Measurements from ENCODE around the gene SPEF1. TPM values are rescaled to one million over a fixed set of nuclear protein-coding genes. Genes with fewer than 3 reads are reported as not detected.
A peak's percentile ranks its signal among the peaks of the same experiment; 100 is the strongest.

SPEF1 gene
- total and polyA plus RNA-seq, 2 of the 13 experiments (the other 11 are each of a cell fraction or from before 2014, with no cell fraction given) = 0.11 to 0.27 TPM

DNA sequence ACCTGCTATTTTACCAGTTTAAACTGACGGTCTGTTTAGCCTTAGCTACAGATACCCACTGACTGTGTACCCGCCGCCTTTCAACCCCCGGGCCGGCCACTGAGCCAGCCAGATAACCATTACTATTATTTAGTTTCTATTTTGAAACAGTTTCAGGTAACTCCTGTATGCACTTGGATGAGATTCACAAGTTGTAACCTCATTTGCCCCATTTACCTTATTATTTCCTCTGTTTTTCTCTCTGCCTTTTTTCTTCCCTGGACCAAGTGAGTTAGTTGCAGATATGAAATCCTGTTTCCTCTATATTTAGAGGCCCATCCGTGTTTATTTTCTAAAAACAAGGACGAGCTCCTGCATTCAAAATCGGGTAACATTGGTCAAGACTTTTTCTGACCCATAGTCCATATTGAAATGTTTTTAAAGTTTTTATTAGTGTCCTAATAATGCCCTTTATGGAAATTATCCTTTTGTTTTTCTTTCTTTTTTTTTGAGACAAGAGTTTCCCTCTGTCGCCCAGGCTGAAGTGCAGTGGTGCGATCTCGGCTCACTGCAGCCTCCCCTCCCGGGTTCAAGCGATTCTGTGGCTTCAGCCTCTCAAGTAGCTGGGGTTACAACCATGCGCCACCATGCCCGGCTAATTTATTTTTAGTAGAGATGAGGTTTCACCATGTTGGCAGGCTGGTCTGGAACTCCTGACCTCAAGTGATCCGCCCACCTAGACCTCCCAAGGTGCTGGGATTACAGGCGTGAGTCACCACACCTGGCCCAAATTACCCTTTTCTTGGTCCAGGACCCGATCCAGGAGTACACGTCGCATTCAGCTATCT, 39.9 kb upstream of the SPEF1 start (continued):
- peak; percentile 39; the same call in 1 of the 2 replicates for TF ChIP-seq NFIC (IDR thresholded peaks at IDR 0.05; ENCODE audit: low read length)
- peak; percentile 39; the same call in 1 of the 2 replicates for TF ChIP-seq FOSL2 (CRISPR knock-in tag; IDR thresholded peaks at IDR 0.05)
- TF ChIP-seq, protein P1, sequence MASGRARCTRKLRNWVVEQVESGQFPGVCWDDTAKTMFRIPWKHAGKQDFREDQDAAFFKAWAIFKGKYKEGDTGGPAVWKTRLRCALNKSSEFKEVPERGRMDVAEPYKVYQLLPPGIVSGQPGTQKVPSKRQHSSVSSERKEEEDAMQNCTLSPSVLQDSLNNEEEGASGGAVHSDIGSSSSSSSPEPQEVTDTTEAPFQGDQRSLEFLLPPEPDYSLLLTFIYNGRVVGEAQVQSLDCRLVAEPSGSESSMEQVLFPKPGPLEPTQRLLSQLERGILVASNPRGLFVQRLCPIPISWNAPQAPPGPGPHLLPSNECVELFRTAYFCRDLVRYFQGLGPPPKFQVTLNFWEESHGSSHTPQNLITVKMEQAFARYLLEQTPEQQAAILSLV (CRISPR knock-in tag; IDR thresholded peaks at IDR 0.05; ENCODE audit: borderline replicate concordance) = 0 out of 2 replicates have a peak, but pooled peaks have one; percentile 65
- TF ChIP-seq HMGA1 (CRISPR knock-in tag; conservative IDR thresholded peaks at IDR 0.05) = no peak
- TF ChIP-seq CREM (IDR thresholded peaks at IDR 0.05) = peak; percentile 81
- no peak for TF ChIP-seq CREM (CRISPR knock-in tag; IDR thresholded peaks at IDR 0.05)
- TF ChIP-seq, protein P2, sequence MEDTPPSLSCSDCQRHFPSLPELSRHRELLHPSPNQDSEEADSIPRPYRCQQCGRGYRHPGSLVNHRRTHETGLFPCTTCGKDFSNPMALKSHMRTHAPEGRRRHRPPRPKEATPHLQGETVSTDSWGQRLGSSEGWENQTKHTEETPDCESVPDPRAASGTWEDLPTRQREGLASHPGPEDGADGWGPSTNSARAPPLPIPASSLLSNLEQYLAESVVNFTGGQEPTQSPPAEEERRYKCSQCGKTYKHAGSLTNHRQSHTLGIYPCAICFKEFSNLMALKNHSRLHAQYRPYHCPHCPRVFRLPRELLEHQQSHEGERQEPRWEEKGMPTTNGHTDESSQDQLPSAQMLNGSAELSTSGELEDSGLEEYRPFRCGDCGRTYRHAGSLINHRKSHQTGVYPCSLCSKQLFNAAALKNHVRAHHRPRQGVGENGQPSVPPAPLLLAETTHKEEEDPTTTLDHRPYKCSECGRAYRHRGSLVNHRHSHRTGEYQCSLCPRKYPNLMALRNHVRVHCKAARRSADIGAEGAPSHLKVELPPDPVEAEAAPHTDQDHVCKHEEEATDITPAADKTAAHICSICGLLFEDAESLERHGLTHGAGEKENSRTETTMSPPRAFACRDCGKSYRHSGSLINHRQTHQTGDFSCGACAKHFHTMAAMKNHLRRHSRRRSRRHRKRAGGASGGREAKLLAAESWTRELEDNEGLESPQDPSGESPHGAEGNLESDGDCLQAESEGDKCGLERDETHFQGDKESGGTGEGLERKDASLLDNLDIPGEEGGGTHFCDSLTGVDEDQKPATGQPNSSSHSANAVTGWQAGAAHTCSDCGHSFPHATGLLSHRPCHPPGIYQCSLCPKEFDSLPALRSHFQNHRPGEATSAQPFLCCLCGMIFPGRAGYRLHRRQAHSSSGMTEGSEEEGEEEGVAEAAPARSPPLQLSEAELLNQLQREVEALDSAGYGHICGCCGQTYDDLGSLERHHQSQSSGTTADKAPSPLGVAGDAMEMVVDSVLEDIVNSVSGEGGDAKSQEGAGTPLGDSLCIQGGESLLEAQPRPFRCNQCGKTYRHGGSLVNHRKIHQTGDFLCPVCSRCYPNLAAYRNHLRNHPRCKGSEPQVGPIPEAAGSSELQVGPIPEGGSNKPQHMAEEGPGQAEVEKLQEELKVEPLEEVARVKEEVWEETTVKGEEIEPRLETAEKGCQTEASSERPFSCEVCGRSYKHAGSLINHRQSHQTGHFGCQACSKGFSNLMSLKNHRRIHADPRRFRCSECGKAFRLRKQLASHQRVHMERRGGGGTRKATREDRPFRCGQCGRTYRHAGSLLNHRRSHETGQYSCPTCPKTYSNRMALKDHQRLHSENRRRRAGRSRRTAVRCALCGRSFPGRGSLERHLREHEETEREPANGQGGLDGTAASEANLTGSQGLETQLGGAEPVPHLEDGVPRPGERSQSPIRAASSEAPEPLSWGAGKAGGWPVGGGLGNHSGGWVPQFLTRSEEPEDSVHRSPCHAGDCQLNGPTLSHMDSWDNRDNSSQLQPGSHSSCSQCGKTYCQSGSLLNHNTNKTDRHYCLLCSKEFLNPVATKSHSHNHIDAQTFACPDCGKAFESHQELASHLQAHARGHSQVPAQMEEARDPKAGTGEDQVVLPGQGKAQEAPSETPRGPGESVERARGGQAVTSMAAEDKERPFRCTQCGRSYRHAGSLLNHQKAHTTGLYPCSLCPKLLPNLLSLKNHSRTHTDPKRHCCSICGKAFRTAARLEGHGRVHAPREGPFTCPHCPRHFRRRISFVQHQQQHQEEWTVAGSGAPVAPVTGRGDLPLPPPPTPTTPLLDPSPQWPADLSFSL (CRISPR knock-in tag; IDR thresholded peaks at IDR 0.05) = no peak
- 0 out of 2 replicates have a peak, but pooled peaks have one; percentile 1 for TF ChIP-seq SRY (CRISPR knock-in tag; IDR thresholded peaks at IDR 0.05)
- 0 out of 2 replicates have a peak, but pooled peaks have one; percentile 3 for TF ChIP-seq TP53 (CRISPR knock-in tag; conservative IDR thresholded peaks at IDR 0.05)
- TF ChIP-seq RARG (CRISPR knock-in tag; IDR thresholded peaks at IDR 0.05; ENCODE audit: low read depth) = no peak
- TF ChIP-seq RCOR2 (CRISPR knock-in tag; IDR thresholded peaks at IDR 0.05) = no peak
- TF ChIP-seq, protein P3, sequence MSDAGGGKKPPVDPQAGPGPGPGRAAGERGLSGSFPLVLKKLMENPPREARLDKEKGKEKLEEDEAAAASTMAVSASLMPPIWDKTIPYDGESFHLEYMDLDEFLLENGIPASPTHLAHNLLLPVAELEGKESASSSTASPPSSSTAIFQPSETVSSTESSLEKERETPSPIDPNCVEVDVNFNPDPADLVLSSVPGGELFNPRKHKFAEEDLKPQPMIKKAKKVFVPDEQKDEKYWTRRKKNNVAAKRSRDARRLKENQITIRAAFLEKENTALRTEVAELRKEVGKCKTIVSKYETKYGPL (CRISPR knock-in tag; IDR thresholded peaks at IDR 0.05) = 0 out of 2 replicates have a peak, but pooled peaks have one; percentile 5
- 0 out of 2 replicates have a peak, but pooled peaks have one; percentile 3 for TF ChIP-seq ZNF615 (CRISPR knock-in tag; IDR thresholded peaks at IDR 0.05; ENCODE audit: borderline replicate concordance)
- TF ChIP-seq JARID2 (CRISPR knock-in tag; IDR thresholded peaks at IDR 0.05; ENCODE audit: insufficient replicate concordance) = no peak
- TF ChIP-seq, protein P4, sequence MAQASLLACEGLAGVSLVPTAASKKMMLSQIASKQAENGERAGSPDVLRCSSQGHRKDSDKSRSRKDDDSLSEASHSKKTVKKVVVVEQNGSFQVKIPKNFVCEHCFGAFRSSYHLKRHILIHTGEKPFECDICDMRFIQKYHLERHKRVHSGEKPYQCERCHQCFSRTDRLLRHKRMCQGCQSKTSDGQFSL (CRISPR knock-in tag; IDR thresholded peaks at IDR 0.05) = no peak
- no peak for TF ChIP-seq RBM22 (optimal IDR thresholded peaks at IDR 0.05; ENCODE audit: low read length)
- TF ChIP-seq, protein P5, sequence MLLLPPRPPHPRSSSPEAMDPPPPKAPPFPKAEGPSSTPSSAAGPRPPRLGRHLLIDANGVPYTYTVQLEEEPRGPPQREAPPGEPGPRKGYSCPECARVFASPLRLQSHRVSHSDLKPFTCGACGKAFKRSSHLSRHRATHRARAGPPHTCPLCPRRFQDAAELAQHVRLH (CRISPR knock-in tag; IDR thresholded peaks at IDR 0.05; ENCODE audit: borderline replicate concordance, low read depth) = 0 out of 2 replicates have a peak, but pooled peaks have one; percentile 43
- TF ChIP-seq SNAPC2 (CRISPR knock-in tag; IDR thresholded peaks at IDR 0.05) = peak; percentile 66; the same call in 1 of the 2 replicates
- TF ChIP-seq POLR2AphosphoS2 (IDR thresholded peaks at IDR 0.05; ENCODE audit: low read depth, low read length) = no peak
